C4-2B (cell line): ENCODE measurements around the gene KIF6.

Experiments
- CTCF ChIP-seq: fragments of 450-650 bp; conservative IDR thresholded peaks from 2 replicates; pipeline ENCODE4 v1.5.1; 2017; ENCODE audit warnings: mild to moderate bottlenecking
- ZFX ChIP-seq: fragments of 450-650 bp; IDR thresholded peaks from 2 replicates; pipeline ENCODE4 v1.6.1; 2017

GRCh38 chr6:39310542-39310941 is 414.7 kb downstream of the KIF6 start:
- TF ChIP-seq CTCF (no peak), ZFX (no peak)
